Measurements from ENCODE around the gene NDUFA5.

NDUFA5 gene

GRCh38 chr7:123537026-123537642 lies 20.5 kb downstream of the NDUFA5 start:
- TF ChIP-seq GATA3 (IDR thresholded peaks at IDR 0.05; ENCODE audit: low read depth, low read length) (no peak), GATA2 (IDR thresholded peaks at IDR 0.05; ENCODE audit: low read depth, low read length) (no peak)

DNA sequence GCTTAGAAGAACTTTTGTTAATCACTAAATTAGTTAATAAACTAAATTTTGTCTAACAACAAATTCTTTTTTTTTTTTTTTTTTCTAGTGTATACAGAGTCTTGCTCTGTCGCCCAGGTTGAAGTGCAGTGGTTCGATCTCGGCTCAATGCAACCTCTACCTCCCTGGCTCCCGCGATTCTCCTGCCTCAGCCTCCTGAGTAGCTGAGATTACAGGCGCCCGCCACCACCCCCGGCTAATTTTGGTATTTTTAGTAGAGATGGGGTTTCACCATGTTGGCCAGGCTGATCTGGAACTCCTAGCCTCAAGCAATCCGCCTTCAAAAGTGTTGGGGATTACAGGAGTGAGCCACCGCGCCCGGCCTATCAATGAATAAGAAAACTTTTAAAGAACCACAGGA lies 22.1 kb downstream of the NDUFA5 start:
- TF ChIP-seq GATA3 (IDR thresholded peaks at IDR 0.05; ENCODE audit: low read depth, low read length) (no peak), GATA2 (IDR thresholded peaks at IDR 0.05; ENCODE audit: low read depth, low read length) (no peak)

GRCh38 chr7:123534383-123535260 lies 23.0 kb downstream of the NDUFA5 start, which contains the start of gene IQUB:
IQUB (minus strand) TSS chr7:123534595; CDS start chr7:123512340, 22,255 bp downstream.
- TF ChIP-seq GATA3 (IDR thresholded peaks at IDR 0.05; ENCODE audit: low read depth, low read length) = no peak
- no peak for TF ChIP-seq GATA2 (IDR thresholded peaks at IDR 0.05; ENCODE audit: low read depth, low read length)

- TF ChIP-seq GATA3 (IDR thresholded peaks at IDR 0.05; ENCODE audit: low read depth, low read length) = no peak
- TF ChIP-seq GATA2 (IDR thresholded peaks at IDR 0.05; ENCODE audit: low read depth, low read length) = no peak
Observed at GRCh38 chr7:123533929-123534382, 23.7 kb downstream of the NDUFA5 start.

DNA sequence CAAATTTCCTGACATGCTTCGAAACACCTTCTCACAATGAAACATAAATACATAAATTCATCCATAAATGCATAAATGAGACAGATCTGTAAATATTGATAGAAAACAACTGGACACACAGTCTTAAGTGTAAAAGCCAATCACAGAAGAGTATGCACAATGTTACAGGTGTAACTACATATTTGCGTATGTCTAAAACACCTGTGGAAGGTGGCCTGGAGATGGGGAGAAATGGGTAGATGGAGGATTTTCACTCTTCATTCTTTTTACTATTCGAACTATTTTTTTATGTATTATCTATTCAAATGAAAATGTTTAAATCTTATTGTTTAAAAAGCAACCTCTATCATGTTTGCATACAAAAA lies 24.1 kb downstream of the NDUFA5 start:
- TF ChIP-seq GATA3 (IDR thresholded peaks at IDR 0.05; ENCODE audit: low read depth, low read length) (no peak), GATA2 (IDR thresholded peaks at IDR 0.05; ENCODE audit: low read depth, low read length) (no peak)

DNA sequence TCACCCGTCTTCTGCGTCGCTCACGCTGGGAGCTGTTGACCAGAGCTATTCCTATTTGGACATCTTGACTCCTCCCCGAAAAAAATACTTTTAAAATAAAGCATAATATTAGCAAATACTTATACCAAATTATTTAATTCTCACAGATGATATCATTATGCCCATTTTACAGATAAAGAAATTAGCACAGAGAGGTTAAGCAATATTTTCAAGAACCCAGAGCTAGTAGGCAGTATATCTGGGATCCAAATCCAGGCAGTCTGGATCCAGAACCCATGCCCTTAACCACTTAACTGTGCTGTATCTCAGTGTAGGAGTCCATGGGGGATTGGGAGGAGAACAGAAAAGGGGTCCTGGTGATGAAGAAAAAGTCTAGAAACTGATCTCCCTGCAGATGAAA lies 29.4 kb downstream of the NDUFA5 start:
- TF ChIP-seq GATA2 (IDR thresholded peaks at IDR 0.05; ENCODE audit: low read depth, low read length) = no peak
- no peak for TF ChIP-seq GATA3 (IDR thresholded peaks at IDR 0.05; ENCODE audit: low read depth, low read length)

DNA sequence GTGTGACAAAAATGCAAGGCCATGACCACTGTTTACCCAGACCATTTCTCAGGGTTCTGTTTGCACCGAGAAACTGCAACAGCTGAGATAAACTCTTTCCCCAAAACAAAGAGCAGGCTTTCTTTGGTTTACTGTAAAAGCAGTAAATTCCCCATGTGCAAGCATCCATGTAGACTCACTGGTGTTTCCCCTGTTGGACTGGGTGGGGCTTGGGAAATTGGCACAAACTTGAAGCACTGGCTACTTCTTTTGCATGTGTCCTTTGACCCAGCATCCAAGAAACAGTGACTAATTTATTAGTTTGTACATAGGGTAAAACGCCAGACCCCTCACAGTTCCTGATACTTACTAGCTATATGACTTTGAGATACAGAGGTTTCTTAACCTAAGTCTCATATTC lies 35.6 kb downstream of the NDUFA5 start:
- TF ChIP-seq GATA2 (IDR thresholded peaks at IDR 0.05; ENCODE audit: low read depth, low read length) (no peak), GATA3 (IDR thresholded peaks at IDR 0.05; ENCODE audit: low read depth, low read length) (no peak)

- no peak for TF ChIP-seq GATA2 (IDR thresholded peaks at IDR 0.05; ENCODE audit: low read depth, low read length)
- TF ChIP-seq GATA3 (IDR thresholded peaks at IDR 0.05; ENCODE audit: low read depth, low read length) = no peak
Observed at GRCh38 chr7:123505221-123505620, 52.4 kb downstream of the NDUFA5 start.

GRCh38 chr7:123502201-123502600 lies 55.4 kb downstream of the NDUFA5 start:
- TF ChIP-seq GATA2 (IDR thresholded peaks at IDR 0.05; ENCODE audit: low read depth, low read length) (no peak), GATA3 (IDR thresholded peaks at IDR 0.05; ENCODE audit: low read depth, low read length) (no peak)

DNA sequence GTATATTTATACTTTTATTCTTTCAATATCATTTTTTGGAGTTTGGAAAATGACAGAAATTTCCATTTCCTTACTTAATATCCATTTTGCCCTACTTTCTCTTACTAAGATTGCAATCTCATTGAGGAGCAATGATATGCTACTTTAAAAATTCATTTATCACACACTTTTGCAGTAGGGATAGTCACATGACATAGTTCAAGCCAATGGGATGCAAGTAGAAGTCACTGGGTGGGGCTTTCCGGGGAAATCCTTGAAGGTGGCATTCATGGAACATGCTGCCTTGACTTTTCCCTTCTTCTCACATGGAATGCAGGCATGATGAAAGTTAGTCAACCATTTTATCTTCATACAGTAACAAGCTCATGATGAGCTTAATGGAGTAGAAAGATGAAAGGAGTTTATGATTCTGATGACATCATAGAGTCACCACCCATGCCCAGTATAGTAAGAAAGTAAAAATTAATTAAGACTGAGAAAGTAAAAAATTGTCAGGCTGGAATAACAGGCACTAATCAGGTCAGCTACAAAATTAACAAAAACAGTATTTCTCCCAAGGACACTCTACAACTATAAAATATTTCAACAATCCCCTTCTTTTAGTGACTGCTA lies 56.6 kb downstream of the NDUFA5 start:
- TF ChIP-seq GATA2 (IDR thresholded peaks at IDR 0.05; ENCODE audit: low read depth, low read length) (no peak), GATA3 (IDR thresholded peaks at IDR 0.05; ENCODE audit: low read depth, low read length) (no peak)

GRCh38 chr7:123499211-123499970 lies 58.2 kb downstream of the NDUFA5 start:
- TF ChIP-seq GATA2 (IDR thresholded peaks at IDR 0.05; ENCODE audit: low read depth, low read length) = no peak
- TF ChIP-seq GATA3 (IDR thresholded peaks at IDR 0.05; ENCODE audit: low read depth, low read length) = no peak

- TF ChIP-seq GATA2 (IDR thresholded peaks at IDR 0.05; ENCODE audit: low read depth, low read length) = no peak
- no peak for TF ChIP-seq GATA3 (IDR thresholded peaks at IDR 0.05; ENCODE audit: low read depth, low read length)
Observed at GRCh38 chr7:123498601-123499000, 59.0 kb downstream of the NDUFA5 start.

DNA sequence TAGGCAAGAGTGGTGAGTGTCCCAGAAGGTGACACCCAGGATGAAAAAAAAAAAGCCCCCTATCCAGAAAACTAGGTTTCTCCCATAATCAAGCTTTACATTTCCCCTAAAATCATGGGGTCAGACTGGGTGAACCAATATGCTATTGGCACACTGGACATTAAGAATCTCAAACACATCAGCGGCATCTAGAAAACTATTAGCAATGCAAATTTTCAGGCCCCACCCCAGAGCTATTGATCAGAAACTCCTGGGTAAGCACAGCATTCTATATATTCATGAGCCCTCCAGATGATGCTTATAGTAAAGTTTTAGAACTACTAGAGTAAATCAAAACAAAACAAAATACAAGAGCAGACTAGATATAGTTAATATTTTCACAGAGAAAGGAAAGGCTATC lies 59.6 kb downstream of the NDUFA5 start:
- TF ChIP-seq GATA2 (IDR thresholded peaks at IDR 0.05; ENCODE audit: low read depth, low read length) = no peak
- no peak for TF ChIP-seq GATA3 (IDR thresholded peaks at IDR 0.05; ENCODE audit: low read depth, low read length)

Measured in SH-SY5Y (cell line).